ENCODE measurements around the gene NOTCH1.

The NOTCH1 gene

GRCh38 chr9:136457326-136457725 is 88.5 kb downstream of the NOTCH1 start:
- H3K36me3 ChIP-seq (replicated peaks; ENCODE audit: low read depth, low read length), result peaks cover 64% of the 10 kb centered on the region
- no peak overlapping the region for H3K9ac ChIP-seq (ENCODE audit: low read length)
- no peaks in the 10 kb centered on the region for H4K20me1 ChIP-seq (ENCODE audit: insufficient read depth, low read length)
- no peaks in the 10 kb centered on the region for H3K9me3 ChIP-seq (ENCODE audit: insufficient read depth, low read length)
- no peak overlapping the region for H3K27ac ChIP-seq (ENCODE audit: low read length)
- H3K4me2 ChIP-seq (ENCODE audit: low read length), result no peak overlapping the region
- H3K4me1 ChIP-seq (ENCODE audit: low read length), result no peaks in the 10 kb centered on the region
- H3K79me2 ChIP-seq (ENCODE audit: low read length), result no peaks in the 10 kb centered on the region
- H2AFZ ChIP-seq (ENCODE audit: low read depth, low read length), result no peak overlapping the region
- H3K27me3 ChIP-seq (ENCODE audit: low read depth, low read length), result no peaks in the 10 kb centered on the region
- no peak overlapping the region for H3K4me3 ChIP-seq (ENCODE audit: low read length)
- TF ChIP-seq EZH2phosphoT487 (IDR thresholded peaks at IDR 0.05; ENCODE audit: low read depth), result no peak
- no peak for TF ChIP-seq CTCF (IDR thresholded peaks at IDR 0.05; ENCODE audit: low read depth, low read length)

DNA sequence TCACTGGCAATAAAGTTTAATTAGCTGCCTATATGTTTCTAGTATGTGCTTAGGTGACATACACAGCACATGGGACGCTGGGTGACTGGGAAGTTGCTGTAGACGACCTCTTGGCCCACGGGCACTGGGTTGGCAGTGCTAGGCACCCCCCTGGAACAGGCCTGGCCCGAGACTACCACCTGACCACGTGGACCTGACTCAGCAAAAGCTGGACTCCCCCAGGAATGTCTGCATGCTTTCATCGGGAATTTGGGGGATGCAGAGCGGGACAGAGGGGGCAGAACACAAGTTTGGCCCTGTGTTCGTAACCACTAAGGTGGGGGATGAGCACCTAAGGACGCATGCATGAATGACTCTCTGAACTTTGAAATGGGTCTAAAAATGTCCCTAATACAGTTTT is 89.6 kb downstream of the NOTCH1 start:
- no peaks in the 10 kb centered on the region for H3K27me3 ChIP-seq (ENCODE audit: low read depth, low read length)
- no peak for TF ChIP-seq EZH2phosphoT487 (IDR thresholded peaks at IDR 0.05; ENCODE audit: low read depth)
- no peak for TF ChIP-seq CTCF (IDR thresholded peaks at IDR 0.05; ENCODE audit: low read depth, low read length)
- no peak overlapping the region for H3K4me2 ChIP-seq (ENCODE audit: low read length)
- no peak overlapping the region for H2AFZ ChIP-seq (ENCODE audit: low read depth, low read length)
- no peak overlapping the region for H3K27ac ChIP-seq (ENCODE audit: low read length)
- H3K9ac ChIP-seq (ENCODE audit: low read length), result no peak overlapping the region
- H3K79me2 ChIP-seq (ENCODE audit: low read length), result no peaks in the 10 kb centered on the region
- H3K36me3 ChIP-seq (replicated peaks; ENCODE audit: low read depth, low read length), result peaks cover 65% of the 10 kb centered on the region
- H3K4me1 ChIP-seq (ENCODE audit: low read length), result no peaks in the 10 kb centered on the region
- H3K4me3 ChIP-seq (ENCODE audit: low read length), result no peak overlapping the region
- no peaks in the 10 kb centered on the region for H3K9me3 ChIP-seq (ENCODE audit: insufficient read depth, low read length)
- no peaks in the 10 kb centered on the region for H4K20me1 ChIP-seq (ENCODE audit: insufficient read depth, low read length)

DNA sequence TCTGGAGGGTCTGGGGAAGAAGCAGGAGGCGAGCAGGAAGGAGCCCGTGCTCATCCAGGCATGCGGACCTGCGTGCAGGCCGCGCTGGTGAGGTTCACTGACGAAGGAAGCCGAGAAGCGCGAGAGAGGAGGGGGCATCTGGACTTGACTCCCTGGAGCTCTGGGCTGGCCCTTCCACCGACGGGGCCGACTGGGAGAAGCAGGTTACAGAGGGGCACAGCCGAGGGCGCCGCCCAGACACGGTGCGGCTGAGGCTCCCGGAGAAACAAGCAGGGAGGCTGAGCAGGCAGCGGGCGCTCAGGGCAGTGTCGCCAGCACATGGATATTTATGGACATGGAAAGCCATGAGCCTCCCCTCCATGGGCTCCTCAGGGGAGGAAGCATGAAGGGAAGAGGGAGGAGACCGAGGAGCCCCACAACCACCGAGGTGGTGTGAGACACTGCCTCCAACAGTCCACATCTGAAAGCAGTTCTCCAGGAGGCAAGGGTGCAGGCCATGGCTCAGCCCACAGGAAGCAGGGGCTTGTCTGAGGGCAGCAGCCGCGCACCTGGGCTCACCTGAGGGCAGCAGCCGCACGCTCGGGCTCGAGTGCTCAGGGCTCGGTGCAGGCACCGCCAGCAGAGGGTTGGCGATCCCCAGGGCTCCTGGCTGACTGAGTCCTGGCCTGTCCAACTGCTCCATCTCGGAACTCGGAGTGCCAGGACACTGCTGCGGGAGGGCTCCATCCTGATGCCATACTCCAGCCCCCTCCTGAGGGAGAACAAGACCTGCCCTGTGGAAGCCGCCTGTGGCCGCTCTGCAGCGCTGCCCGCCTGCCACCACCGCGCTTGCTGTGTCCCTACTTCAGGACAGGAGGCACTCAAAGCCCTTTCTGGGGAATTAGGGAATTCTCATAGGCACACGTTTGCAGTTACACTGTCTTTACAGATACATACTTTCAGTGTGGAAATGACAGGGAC is 90.5 kb downstream of the NOTCH1 start:
- Histone ChIP-seq H3K27ac (ENCODE audit: low read length) (no peak overlapping the region), H3K4me2 (ENCODE audit: low read length) (no peak overlapping the region), H3K27me3 (ENCODE audit: low read depth, low read length) (no peaks in the 10 kb centered on the region), H3K9ac (ENCODE audit: low read length) (no peak overlapping the region), H3K79me2 (ENCODE audit: low read length) (no peaks in the 10 kb centered on the region), H2AFZ (ENCODE audit: low read depth, low read length) (no peak overlapping the region), H3K9me3 (ENCODE audit: insufficient read depth, low read length) (no peaks in the 10 kb centered on the region), H3K4me3 (ENCODE audit: low read length) (no peak overlapping the region), H4K20me1 (ENCODE audit: insufficient read depth, low read length) (no peaks in the 10 kb centered on the region), H3K36me3 (replicated peaks; ENCODE audit: low read depth, low read length) (peaks cover 68% of the 10 kb centered on the region), H3K4me1 (ENCODE audit: low read length) (no peaks in the 10 kb centered on the region)
- TF ChIP-seq EZH2phosphoT487 (IDR thresholded peaks at IDR 0.05; ENCODE audit: low read depth) (no peak), CTCF (IDR thresholded peaks at IDR 0.05; ENCODE audit: low read depth, low read length) (no peak)

- H3K4me2 ChIP-seq (ENCODE audit: low read length), result no peak overlapping the region
- no peaks in the 10 kb centered on the region for H3K9me3 ChIP-seq (ENCODE audit: insufficient read depth, low read length)
- H3K4me1 ChIP-seq (ENCODE audit: low read length), result no peaks in the 10 kb centered on the region
- no peaks in the 10 kb centered on the region for H3K27me3 ChIP-seq (ENCODE audit: low read depth, low read length)
- H2AFZ ChIP-seq (ENCODE audit: low read depth, low read length), result no peak overlapping the region
- no peak overlapping the region for H3K4me3 ChIP-seq (ENCODE audit: low read length)
- peaks cover 66% of the 10 kb centered on the region for H3K36me3 ChIP-seq (replicated peaks; ENCODE audit: low read depth, low read length)
- no peak overlapping the region for H3K9ac ChIP-seq (ENCODE audit: low read length)
- TF ChIP-seq EZH2phosphoT487 (IDR thresholded peaks at IDR 0.05; ENCODE audit: low read depth) (no peak), CTCF (IDR thresholded peaks at IDR 0.05; ENCODE audit: low read depth, low read length) (no peak)
- no peaks in the 10 kb centered on the region for H3K79me2 ChIP-seq (ENCODE audit: low read length)
- H3K27ac ChIP-seq (ENCODE audit: low read length), result no peak overlapping the region
- H4K20me1 ChIP-seq (ENCODE audit: insufficient read depth, low read length), result no peaks in the 10 kb centered on the region
These were observed 91.6 kb downstream of the NOTCH1 start for GRCh38 chr9:136454026-136454796.
